C4-2B (cell line): ENCODE results near the gene PTK7.
"Not testable (repeated sequence)": the region's sequence is repeated elsewhere in the genome, so short reads cannot be mapped to it uniquely, and the experiment has no call there.

Experiments used
- H3K27ac ChIP-seq: fragments of 450-650 bp; 2 replicates; pipeline ENCODE4 v1.5.1; 2017
- CTCF ChIP-seq: fragments of 450-650 bp; conservative IDR thresholded peaks from 2 replicates; pipeline ENCODE4 v1.5.1; 2017; ENCODE audit warnings: mild to moderate bottlenecking
- ZFX ChIP-seq: fragments of 450-650 bp; IDR thresholded peaks from 2 replicates; pipeline ENCODE4 v1.6.1; 2017

PTK7 gene

GRCh38 chr6:43078691-43079090, 2.6 kb downstream of the PTK7 start:
- TF ChIP-seq ZFX (no peak), CTCF (no peak)
- H3K27ac ChIP-seq: no peak overlapping the region

GRCh38 chr6:43081043-43081442, 4.9 kb downstream of the PTK7 start:
- TF ChIP-seq CTCF: no peak
- TF ChIP-seq ZFX: no peak
- no peak overlapping the region for H3K27ac ChIP-seq

GRCh38 chr6:43081922-43082321, 5.8 kb downstream of the PTK7 start:
- not testable (repeated sequence) for H3K27ac ChIP-seq

GRCh38 chr6:43082806-43083655, 6.9 kb downstream of the PTK7 start:
- no peak overlapping the region for H3K27ac ChIP-seq
- TF ChIP-seq ZFX: no peak
- TF ChIP-seq CTCF: no peak

- TF ChIP-seq CTCF (no peak), ZFX (no peak)
- no peak overlapping the region for H3K27ac ChIP-seq
Measured at GRCh38 chr6:43086022-43086658, 10.0 kb downstream of the PTK7 start.

- no peak for TF ChIP-seq CTCF
- TF ChIP-seq ZFX: no peak
- H3K27ac ChIP-seq: no peak overlapping the region
Measured at GRCh38 chr6:43088654-43089056, 12.5 kb downstream of the PTK7 start.

- TF ChIP-seq ZFX: no peak
- peak overlapping the region; percentile 74 for H3K27ac ChIP-seq
Measured at GRCh38 chr6:43089467-43089866, 13.4 kb downstream of the PTK7 start.

GRCh38 chr6:43089874-43090558, 13.9 kb downstream of the PTK7 start:
- H3K27ac ChIP-seq: peak overlapping the region; percentile 74
- TF ChIP-seq ZFX: no peak
- no peak for TF ChIP-seq CTCF
